ENCODE results near the gene NPHS1.
"Not testable (repeated sequence)": the region's sequence is repeated elsewhere in the genome, so short reads cannot be mapped to it uniquely, and the experiment has no call there.

The NPHS1 gene

GRCh38 chr19:35848486-35848885, 3.8 kb downstream of the NPHS1 start:
- no peak for FAIRE-seq

- no peak for FAIRE-seq
These were observed 4.4 kb downstream of the NPHS1 start for GRCh38 chr19:35847911-35848310.

GRCh38 chr19:35846038-35846668, 6.2 kb downstream of the NPHS1 start:
- FAIRE-seq = no peak

GRCh38 chr19:35845215-35846037, 6.9 kb downstream of the NPHS1 start:
- no peak for FAIRE-seq

- no peak for FAIRE-seq
These were observed 7.7 kb downstream of the NPHS1 start for GRCh38 chr19:35844482-35845214.

GRCh38 chr19:35843676-35844481, 8.4 kb downstream of the NPHS1 start:
- no peak for FAIRE-seq

- FAIRE-seq = no peak
These were observed 9.5 kb downstream of the NPHS1 start for GRCh38 chr19:35842666-35843272.

- no peak for FAIRE-seq
These were observed 10.2 kb downstream of the NPHS1 start for GRCh38 chr19:35841961-35842595.

- not testable (repeated sequence) for FAIRE-seq
These were observed 16.2 kb downstream of the NPHS1 start for GRCh38 chr19:35836096-35836495.

GRCh38 chr19:35833972-35834371, 18.3 kb downstream of the NPHS1 start:
- FAIRE-seq = no peak

- no peak for FAIRE-seq
These were observed 20.2 kb downstream of the NPHS1 start for GRCh38 chr19:35832054-35832453.

GRCh38 chr19:35830986-35831385, 21.3 kb downstream of the NPHS1 start:
- no peak for FAIRE-seq

- no peak for FAIRE-seq
These were observed 23.5 kb downstream of the NPHS1 start for GRCh38 chr19:35828692-35829301.

- no peak for FAIRE-seq
These were observed 28.2 kb downstream of the NPHS1 start for GRCh38 chr19:35824150-35824549.

- FAIRE-seq = no peak
These were observed 29.7 kb downstream of the NPHS1 start for GRCh38 chr19:35822579-35822978.

GRCh38 chr19:35818445-35818844, 33.9 kb downstream of the NPHS1 start:
- no peak for FAIRE-seq

- no peak for FAIRE-seq
These were observed 35.5 kb downstream of the NPHS1 start for GRCh38 chr19:35816846-35817245.

- FAIRE-seq = no peak
These were observed 36.0 kb downstream of the NPHS1 start for GRCh38 chr19:35816262-35816661.

- FAIRE-seq = no peak
These were observed 39.0 kb downstream of the NPHS1 start for GRCh38 chr19:35813043-35813890.

GRCh38 chr19:35812220-35813042, 39.9 kb downstream of the NPHS1 start, which contains the start of gene PRODH2:
TSS of gene PRODH2 (minus strand) at chr19:35812845. CDS start at chr19:35812805, 40 bp downstream.
- FAIRE-seq = no peak

All from TTC549 (cell line).